Skeletal muscle cell (primary cell): Measurements from ENCODE around the gene RNH1.

Experiments
- DNase-seq: peaks from one replicate; pipeline ENCODE4 v3.0.0-alpha.2; 2010; ENCODE audit warnings: low read depth
- H3K4me3 ChIP-seq: 2 replicates; pipeline ENCODE4 v1.5.1; 2011; ENCODE audit warnings: low read depth, mild to moderate bottlenecking, control low read depth, low read length, moderate library complexity

Gene RNH1

DNA sequence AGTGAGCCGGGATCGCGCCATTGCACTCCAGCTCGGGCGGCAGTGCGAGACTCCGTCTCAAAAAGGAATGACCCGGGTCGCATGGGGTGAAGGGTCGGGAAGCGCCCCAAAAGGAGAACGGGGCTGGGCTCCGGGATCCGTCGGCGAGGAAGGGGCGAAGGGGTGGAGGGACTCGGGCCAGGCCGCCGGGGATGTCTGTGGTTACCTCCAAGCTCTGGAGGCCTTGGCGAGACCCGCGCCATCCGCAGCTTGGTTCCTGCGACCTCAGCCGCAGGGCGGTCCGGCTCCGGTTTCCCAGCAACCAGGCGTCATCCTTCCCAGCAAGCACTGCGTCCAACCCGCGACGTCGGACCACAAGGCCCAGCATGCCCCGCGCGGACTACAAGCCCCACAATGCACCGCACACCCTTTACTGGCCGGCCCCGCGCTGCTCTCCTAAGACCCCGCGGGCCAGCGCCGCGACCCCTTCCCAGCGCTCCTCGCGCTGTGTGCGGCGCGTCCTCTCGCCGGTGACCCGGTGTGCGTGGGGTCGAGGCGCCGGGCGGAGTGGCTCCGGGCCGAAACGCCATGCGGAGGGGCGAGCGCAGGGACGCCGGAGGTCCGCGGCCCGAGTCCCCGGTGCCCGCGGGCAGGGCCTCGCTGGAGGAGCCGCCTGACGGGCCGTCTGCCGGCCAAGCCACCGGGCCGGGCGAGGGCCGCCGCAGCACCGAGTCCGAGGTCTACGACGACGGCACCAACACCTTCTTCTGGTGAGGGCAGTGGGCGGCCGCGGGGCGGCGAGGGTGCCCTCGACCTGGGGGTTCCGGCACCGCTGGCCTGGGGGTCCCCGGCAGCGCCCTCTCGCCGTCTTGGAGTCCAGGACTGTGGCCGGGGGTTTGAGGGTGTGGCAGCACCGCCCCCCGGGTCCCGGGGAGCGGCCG is 56.9 kb downstream of the RNH1 start, which contains the start of gene PTDSS2:
PTDSS2 (plus strand) TSS at position 391 of the 920 bp plus-strand sequence; CDS start at position 568, 177 bp downstream.
- peak within 1 kb of the TSS; percentile 91 for H3K4me3 ChIP-seq
- DNase-seq, result peak; percentile 82

DNA sequence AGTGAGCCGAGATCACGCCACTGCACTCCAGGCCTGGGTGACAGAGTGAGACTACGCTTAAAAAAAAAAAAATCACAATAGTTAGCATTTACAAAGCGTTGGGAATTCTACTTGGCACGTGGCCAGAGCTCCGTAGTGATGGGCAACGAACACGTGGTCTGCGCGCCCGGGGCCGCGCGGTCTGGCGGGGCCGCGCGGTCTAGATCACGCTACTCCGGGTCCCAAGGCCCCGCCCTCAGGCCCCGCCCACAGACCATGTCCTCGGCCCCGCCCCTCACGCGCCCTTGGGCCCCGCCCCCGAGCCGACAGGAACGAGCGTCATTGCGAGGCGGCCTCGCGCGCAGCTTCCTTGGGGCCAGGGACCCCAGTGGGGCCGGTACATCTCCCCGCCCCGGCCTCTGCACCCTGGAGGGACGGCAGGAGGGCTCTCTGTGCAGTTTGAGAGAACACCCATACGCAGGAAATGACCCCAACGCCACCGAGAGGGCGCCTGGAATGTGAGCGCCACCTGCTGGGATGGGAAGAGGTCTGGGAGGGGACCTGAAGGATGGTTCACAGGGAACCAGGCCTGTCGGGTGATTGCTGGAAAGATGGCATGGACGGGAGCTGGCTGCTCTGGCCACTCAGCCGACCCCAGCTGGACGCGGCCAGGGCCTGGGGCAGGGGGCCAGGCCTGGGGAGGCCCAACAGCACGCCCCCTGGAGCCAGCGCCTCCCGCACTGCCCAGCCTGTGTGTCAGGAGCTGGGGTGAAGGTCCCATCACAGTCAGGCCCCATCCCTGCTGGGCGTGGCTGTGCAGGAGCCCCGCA is 58.9 kb downstream of the RNH1 start:
- peak; percentile 58 for DNase-seq
- H3K4me3 ChIP-seq, result peak overlapping the region; percentile 56

DNA sequence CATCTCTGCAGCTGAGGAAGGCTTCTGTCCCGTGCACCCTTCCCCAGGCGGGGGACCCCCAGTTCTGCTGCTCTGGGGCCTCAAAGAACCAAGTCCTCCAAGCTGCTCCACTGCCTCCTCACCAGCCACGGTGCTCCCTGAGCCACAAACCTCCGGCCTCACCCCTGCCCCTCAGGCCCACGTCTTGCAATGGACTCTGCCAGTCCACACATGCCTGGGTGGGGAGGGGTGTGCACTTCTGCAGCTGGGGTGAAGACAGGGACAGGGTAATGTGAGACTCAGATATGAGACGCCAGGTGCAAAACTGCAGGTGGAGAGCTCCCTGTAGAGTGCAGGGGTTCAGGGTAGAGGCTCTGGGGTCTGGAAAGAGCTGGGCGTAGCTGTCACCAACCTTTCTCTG is 60.2 kb downstream of the RNH1 start:
- H3K4me3 ChIP-seq, result no peak overlapping the region

DNA sequence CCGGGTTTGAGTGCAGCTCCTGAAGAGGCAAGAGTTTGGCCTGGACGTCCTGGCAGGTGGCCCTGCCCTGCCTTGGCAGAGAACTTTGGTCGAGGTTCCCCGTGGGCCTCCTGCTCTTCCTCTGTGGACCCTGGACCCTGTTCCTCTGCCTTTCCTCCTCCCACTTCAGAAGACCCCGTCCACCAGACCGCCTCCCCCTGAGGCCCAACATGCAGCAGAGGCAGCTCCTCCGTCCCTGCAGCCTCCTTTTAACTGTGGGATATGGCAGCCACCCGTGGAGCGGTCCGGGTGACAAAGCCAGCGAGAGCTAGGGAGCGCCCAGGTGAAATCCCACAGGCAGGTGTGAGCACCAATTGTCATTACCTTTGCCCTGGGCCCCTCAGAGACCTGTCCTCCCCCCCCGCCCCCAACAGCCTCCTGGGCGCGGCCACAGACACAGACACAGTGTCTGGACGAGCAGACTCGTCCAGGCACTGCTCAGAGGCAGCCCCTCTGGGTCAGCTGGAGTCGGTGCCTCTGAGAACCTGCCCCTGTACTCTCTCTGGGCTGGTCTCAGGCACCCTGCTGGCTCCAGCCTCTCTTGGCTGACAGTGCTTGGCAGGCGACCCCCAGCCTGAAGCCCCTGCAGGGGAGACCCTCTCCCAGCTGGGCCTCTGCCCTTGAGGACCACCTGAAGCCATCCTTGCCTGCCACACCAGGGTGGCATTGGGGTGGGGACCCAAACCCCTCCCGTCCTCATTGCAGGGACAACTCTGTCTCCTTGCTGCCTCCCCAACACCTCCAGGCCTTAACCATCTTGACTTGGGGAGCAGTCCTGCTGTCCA is 61.1 kb downstream of the RNH1 start:
- DNase-seq, result no peak
- no peak overlapping the region for H3K4me3 ChIP-seq

More for the DNA sequence above, 60.2 kb downstream of the RNH1 start:
- DNase-seq, result no peak
